Lower leg skin (tissue), 4 donors: Measurements from ENCODE around the gene CAMK2D. TPM values are rescaled to one million over a fixed set of nuclear protein-coding genes. Genes with fewer than 3 reads are reported as not detected.

Experiments used
- DNase-seq, 2 donors: peaks; one replicate each; pipeline ENCODE4 v3.0.0-alpha.2; 2019; ENCODE audit warnings: low spot score in 2 of 2
- H3K4me3 ChIP-seq: fragments of 200-600 bp; sonication (generic); 2 replicates; pipeline ENCODE4 v1.5.1; 2017; ENCODE audit warnings: mild to moderate bottlenecking, low read depth; ENCODE audit not compliant: poor library complexity, severe bottlenecking
- POLR2A ChIP-seq, 2 donors: fragments of 450-650 bp; IDR thresholded peaks; one replicate each; pipeline ENCODE4 v1.6.1; 2016 to 2017; ENCODE audit warnings: antibody characterized with exemption in 2 of 2, mild to moderate bottlenecking in 1 of 2, moderate library complexity in 1 of 2
- WGBS, 2 donors: methylation state at CpG; one replicate each; pipeline ENCODE4 v1.1.5; 2018; 5-methylcytosine and 5-hydroxymethylcytosine counted together
- intact Hi-C: fragments of 100-400 bp; cut with DNase I; formaldehyde crosslinking; loops from one replicate; pipeline ENCODE4 v1.15.0; 2023; ENCODE audit warnings: low total_unique reads
- total RNA-seq, 4 donors: library from RNA; depleted of rRNA; stranded (reverse); fragments of >200 nt; gene quantifications; one replicate each; pipeline ENCODE4 v1.1.0, GENCODE V29; 2016
- TF ChIP-seq, protein P1 (sequence below), 3 donors: fragments of 450-650 bp; IDR thresholded peaks; one replicate each; pipeline ENCODE4 v1.5.1; 2016; ENCODE audit warnings: antibody characterized with exemption in 3 of 3, mild to moderate bottlenecking in 3 of 3, moderate library complexity in 2 of 3

The CAMK2D gene
- total RNA-seq, 4 donors from 2014 or later = 25.2 to 40.7 (median 32.7) TPM

- no peak for DNase-seq
- H3K4me3 ChIP-seq = no peak overlapping the region
- intact Hi-C loops = no loop called here
- TF ChIP-seq, protein P1, sequence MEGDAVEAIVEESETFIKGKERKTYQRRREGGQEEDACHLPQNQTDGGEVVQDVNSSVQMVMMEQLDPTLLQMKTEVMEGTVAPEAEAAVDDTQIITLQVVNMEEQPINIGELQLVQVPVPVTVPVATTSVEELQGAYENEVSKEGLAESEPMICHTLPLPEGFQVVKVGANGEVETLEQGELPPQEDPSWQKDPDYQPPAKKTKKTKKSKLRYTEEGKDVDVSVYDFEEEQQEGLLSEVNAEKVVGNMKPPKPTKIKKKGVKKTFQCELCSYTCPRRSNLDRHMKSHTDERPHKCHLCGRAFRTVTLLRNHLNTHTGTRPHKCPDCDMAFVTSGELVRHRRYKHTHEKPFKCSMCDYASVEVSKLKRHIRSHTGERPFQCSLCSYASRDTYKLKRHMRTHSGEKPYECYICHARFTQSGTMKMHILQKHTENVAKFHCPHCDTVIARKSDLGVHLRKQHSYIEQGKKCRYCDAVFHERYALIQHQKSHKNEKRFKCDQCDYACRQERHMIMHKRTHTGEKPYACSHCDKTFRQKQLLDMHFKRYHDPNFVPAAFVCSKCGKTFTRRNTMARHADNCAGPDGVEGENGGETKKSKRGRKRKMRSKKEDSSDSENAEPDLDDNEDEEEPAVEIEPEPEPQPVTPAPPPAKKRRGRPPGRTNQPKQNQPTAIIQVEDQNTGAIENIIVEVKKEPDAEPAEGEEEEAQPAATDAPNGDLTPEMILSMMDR (IDR thresholded peaks at IDR 0.05) = no peak
- no peak for TF ChIP-seq POLR2A (IDR thresholded peaks at IDR 0.05)
- WGBS, 2 donors = 65 to 68% methylated on average over 1 of the region's 1 CpG
Observed at GRCh38 chr4:113790478-113790877, 28.9 kb upstream of the CAMK2D start.

- H3K4me3 ChIP-seq = no peak overlapping the region
- DNase-seq = no peak
- intact Hi-C loops = loop anchor here (10.0 kb wide), 1 partner anchor 106 kb away; no protein-coding TSS in a partner anchor
Observed at GRCh38 chr4:113788888-113789287, 27.4 kb upstream of the CAMK2D start.

DNA sequence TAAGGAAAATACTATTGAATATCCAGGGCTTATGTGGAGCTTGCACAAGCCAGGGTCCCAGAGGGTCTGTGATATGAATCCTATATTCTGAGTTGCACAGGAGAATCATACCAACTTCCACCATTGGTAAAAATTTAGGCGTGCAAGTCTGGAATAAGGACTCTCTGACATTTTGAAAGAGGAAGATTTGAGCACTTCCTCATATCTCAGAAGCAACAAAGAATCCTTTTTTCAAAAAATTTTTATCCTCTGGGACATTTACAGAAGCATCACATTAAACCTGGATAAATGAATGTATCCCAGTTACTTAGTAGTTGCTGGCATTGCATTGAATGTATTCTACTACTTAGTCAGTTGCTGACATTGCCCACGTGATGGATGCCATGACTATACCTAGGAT is 24.2 kb upstream of the CAMK2D start:
- no peak for DNase-seq
- TF ChIP-seq, protein P1 (IDR thresholded peaks at IDR 0.05) = no peak
- no peak overlapping the region for H3K4me3 ChIP-seq
- 90 to 95% methylated on average over 2 of the region's 2 CpGs for WGBS, 2 donors
- intact Hi-C loops = loop anchor here (10.0 kb wide), 1 partner anchor 109 kb away; no protein-coding TSS in a partner anchor

More at GRCh38 chr4:113788888-113789287, 27.4 kb upstream of the CAMK2D start:
- TF ChIP-seq, protein P1 (IDR thresholded peaks at IDR 0.05) = no peak
- no peak for TF ChIP-seq POLR2A (IDR thresholded peaks at IDR 0.05)

GRCh38 chr4:113784497-113785250 is 23.1 kb upstream of the CAMK2D start:
- no peak for TF ChIP-seq POLR2A (IDR thresholded peaks at IDR 0.05)
- TF ChIP-seq, protein P1 (IDR thresholded peaks at IDR 0.05) = no peak
- no peak for DNase-seq
- intact Hi-C loops = loop anchor here (10.0 kb wide), 1 partner anchor 110 kb away; no protein-coding TSS in a partner anchor
- H3K4me3 ChIP-seq = no peak overlapping the region
- 67 to 72% methylated on average over 2 of the region's 2 CpGs for WGBS, 2 donors

DNA sequence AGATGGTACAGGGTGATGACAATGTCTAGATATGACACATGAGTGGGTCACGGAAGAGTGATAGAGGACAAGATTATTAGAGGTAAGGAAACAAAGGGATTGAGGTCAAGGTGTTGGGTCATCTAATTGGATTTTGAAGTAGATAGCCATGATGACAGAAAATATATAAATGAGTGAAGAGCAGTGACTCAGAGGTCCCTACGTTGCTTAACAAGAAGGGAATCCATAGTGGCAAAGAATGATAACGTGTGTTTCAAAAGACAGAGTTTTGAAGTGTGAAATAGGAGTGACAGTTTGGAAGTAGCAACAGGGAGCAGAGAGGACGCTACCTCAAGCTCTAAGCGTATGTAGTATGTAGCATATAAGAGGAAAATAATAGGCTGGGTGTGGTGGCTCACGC is 22.2 kb upstream of the CAMK2D start:
- TF ChIP-seq, protein P1 (IDR thresholded peaks at IDR 0.05) = no peak
- no peak for TF ChIP-seq POLR2A (IDR thresholded peaks at IDR 0.05)
- no peak overlapping the region for H3K4me3 ChIP-seq
- intact Hi-C loops = loop anchor here (10.0 kb wide), 1 partner anchor 111 kb away; no protein-coding TSS in a partner anchor
- DNase-seq = no peak
- 91 to 93% methylated on average over 6 of the region's 6 CpGs for WGBS, 2 donors
